Measurements from ENCODE around the gene FAM216B.
"Not testable (repeated sequence)": the region's sequence is repeated elsewhere in the genome, so short reads cannot be mapped to it uniquely, and the experiment has no call there.

The FAM216B gene

DNA sequence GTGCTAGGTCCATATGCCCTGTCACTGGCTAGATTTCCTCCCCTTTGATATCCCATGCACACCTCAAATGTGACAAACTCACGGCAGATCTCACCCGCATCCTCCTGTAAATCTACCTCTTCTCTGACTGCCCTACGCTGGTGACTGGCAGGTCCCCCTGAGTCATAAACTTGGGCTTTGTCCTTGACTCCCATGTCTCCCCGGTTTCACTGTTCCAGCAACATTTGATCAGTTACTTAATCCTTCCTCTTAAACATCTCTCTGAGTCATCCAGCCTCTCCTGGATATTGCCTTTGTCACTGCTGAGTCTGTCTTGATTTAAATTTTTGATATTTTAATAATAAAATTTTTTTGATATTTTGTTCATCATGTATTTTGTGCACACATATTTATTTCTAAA, 26.5 kb downstream of the FAM216B start:
- peaks cover 4% of the 10 kb centered on the region for H3K4me1 ChIP-seq (ENCODE audit: insufficient read depth, low read length)
- H3K27ac ChIP-seq (ENCODE audit: low read depth, low read length), result no peak overlapping the region
- no peaks in the 10 kb centered on the region for H3K36me3 ChIP-seq (ENCODE audit: insufficient read depth, low read length)
- H3K9ac ChIP-seq (ENCODE audit: low read length), result no peak overlapping the region
- H3K27me3 ChIP-seq (ENCODE audit: control insufficient read depth in 1 of 2, insufficient read depth in 2 of 2, low read length in 2 of 2), result no peaks in the 10 kb centered on the region
- no peaks in the 10 kb centered on the region for H3K9me3 ChIP-seq (ENCODE audit: low read length)
- no peak overlapping the region for H3K4me3 ChIP-seq (ENCODE audit: low read depth in 1 of 2, low read length in 2 of 2)

DNA sequence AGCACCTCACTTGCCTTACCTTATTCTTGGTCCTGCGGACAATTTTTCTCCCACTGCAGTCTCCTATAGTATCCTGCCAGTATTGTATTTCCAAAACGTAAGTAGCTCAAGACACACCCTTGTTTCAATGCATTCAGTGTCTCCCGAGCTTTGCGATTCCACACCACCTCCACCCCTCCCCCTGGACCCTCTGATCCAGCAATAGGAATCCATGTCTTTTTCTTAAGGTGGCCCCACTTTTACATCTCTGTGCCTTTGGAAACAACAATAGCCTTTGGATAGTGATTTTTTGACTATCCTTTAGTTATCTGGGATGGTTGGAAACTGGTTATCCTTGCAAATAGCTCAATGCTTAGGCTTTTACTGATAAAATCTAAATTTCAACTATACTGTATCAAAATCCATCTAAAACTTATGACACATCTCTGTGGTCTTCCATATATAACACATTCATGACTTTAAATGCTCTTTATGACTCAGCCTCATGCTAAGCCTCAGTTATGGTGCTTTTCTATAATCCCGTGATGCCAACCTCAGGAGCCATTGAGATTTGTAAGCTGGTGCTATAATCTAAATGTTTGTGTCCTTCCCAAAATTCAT, 27.1 kb downstream of the FAM216B start:
- H3K4me3 ChIP-seq (ENCODE audit: low read depth in 1 of 2, low read length in 2 of 2), result no peak overlapping the region
- H3K36me3 ChIP-seq (ENCODE audit: insufficient read depth, low read length), result no peaks in the 10 kb centered on the region
- no peak overlapping the region for H3K27ac ChIP-seq (ENCODE audit: low read depth, low read length)
- no peaks in the 10 kb centered on the region for H3K9me3 ChIP-seq (ENCODE audit: low read length)
- H3K9ac ChIP-seq (ENCODE audit: low read length), result no peak overlapping the region
- H3K4me1 ChIP-seq (ENCODE audit: insufficient read depth, low read length), result peaks cover 1% of the 10 kb centered on the region
- no peaks in the 10 kb centered on the region for H3K27me3 ChIP-seq (ENCODE audit: control insufficient read depth in 1 of 2, insufficient read depth in 2 of 2, low read length in 2 of 2)

DNA sequence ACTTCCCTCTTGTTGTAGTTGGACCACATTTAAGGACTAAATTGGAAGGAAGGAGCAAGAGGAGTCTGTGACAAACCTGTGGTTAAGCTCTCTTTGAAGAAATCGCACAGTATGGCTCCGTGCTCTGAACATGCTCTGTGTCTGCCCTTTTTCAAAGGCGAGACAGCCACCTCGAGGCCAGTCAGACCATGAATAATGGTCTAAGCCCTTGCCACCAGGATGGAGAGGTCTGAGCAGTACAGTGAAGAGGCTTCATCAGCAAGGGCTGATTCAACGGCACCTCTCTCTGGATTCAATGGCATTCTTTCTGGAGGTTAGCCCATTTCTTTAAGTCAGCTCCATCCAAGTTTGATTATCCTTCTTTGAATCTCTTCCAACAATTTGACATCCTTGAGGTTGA, 30.9 kb downstream of the FAM216B start:
- Histone ChIP-seq H3K9ac (ENCODE audit: low read length) (no peak overlapping the region), H3K4me3 (ENCODE audit: low read depth in 1 of 2, low read length in 2 of 2) (no peak overlapping the region), H3K27ac (ENCODE audit: low read depth, low read length) (no peak overlapping the region), H3K27me3 (ENCODE audit: control insufficient read depth in 1 of 2, insufficient read depth in 2 of 2, low read length in 2 of 2) (no peaks in the 10 kb centered on the region), H3K4me1 (ENCODE audit: insufficient read depth, low read length) (no peaks in the 10 kb centered on the region), H3K36me3 (ENCODE audit: insufficient read depth, low read length) (no peaks in the 10 kb centered on the region), H3K9me3 (ENCODE audit: low read length) (no peaks in the 10 kb centered on the region)

DNA sequence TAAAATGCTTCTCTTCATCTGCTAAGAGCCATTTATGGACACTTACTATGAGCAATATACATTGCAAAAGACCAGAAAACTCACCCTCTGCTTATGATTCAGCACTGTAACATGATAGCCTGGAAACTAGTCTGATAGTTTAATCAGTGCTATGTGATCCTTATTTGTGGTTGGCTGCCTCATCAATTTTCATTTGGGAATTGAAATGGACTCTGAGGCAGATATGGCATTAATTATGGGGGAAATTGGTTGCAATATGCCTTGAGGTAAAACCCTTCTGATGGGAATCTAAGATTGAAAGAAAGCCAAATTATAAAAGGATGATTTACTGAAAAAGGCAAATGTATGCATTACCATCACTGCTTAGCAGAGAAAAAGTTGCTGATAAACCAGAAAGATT, 33.5 kb downstream of the FAM216B start:
- Histone ChIP-seq H3K27ac (ENCODE audit: low read depth, low read length) (no peak overlapping the region), H3K36me3 (ENCODE audit: insufficient read depth, low read length) (no peaks in the 10 kb centered on the region), H3K27me3 (ENCODE audit: control insufficient read depth in 1 of 2, insufficient read depth in 2 of 2, low read length in 2 of 2) (no peaks in the 10 kb centered on the region), H3K9me3 (ENCODE audit: low read length) (no peaks in the 10 kb centered on the region), H3K4me1 (ENCODE audit: insufficient read depth, low read length) (no peaks in the 10 kb centered on the region), H3K9ac (ENCODE audit: low read length) (no peak overlapping the region), H3K4me3 (ENCODE audit: low read depth in 1 of 2, low read length in 2 of 2) (no peak overlapping the region)

DNA sequence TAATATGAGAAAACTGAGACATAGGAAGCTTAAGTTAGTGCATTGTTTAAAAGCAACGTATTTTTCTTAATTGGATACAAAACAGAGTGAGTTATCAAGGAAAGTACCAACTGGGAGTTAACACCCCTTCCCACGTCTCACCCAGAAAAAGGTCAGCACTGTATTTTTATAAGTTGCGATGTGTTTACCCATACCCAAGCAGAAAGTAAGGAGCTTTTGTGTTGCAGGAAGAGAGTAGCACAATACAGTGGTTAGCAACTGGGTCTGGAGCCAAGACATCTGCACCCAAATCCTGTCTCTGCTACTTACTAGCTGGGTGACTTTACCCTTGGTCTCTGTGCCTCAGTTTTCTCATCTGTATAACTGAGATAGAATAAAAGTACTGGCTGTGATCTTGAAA, 34.3 kb downstream of the FAM216B start:
- Histone ChIP-seq H3K9ac (ENCODE audit: low read length) (no peak overlapping the region), H3K36me3 (ENCODE audit: insufficient read depth, low read length) (no peaks in the 10 kb centered on the region), H3K4me1 (ENCODE audit: insufficient read depth, low read length) (peaks cover 7% of the 10 kb centered on the region), H3K4me3 (ENCODE audit: low read depth in 1 of 2, low read length in 2 of 2) (no peak overlapping the region), H3K27me3 (ENCODE audit: control insufficient read depth in 1 of 2, insufficient read depth in 2 of 2, low read length in 2 of 2) (no peaks in the 10 kb centered on the region), H3K27ac (ENCODE audit: low read depth, low read length) (no peak overlapping the region), H3K9me3 (ENCODE audit: low read length) (no peaks in the 10 kb centered on the region)

DNA sequence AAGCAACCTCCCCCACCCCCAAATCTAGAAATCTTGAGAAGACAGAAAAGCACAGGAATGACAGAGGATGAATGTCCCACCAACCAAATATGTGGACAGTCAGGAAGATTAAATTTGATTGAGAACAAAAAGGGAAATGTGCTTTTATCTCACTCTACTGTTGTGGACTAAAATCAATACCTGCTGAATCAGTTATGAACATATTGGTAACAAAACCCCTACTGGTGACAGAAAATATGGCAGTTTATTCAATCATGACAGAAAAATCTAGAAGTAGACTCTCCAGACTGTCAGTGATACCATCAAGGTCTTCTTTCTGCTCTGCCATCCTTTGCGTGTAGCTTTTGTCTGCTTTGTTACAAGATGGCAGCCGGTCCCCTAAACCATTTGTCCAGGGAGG, 35.2 kb downstream of the FAM216B start:
- no peaks in the 10 kb centered on the region for H3K9me3 ChIP-seq (ENCODE audit: low read length)
- H3K27ac ChIP-seq (ENCODE audit: low read depth, low read length), result no peak overlapping the region
- H3K4me1 ChIP-seq (ENCODE audit: insufficient read depth, low read length), result peaks cover 8% of the 10 kb centered on the region
- H3K9ac ChIP-seq (ENCODE audit: low read length), result no peak overlapping the region
- H3K36me3 ChIP-seq (ENCODE audit: insufficient read depth, low read length), result no peaks in the 10 kb centered on the region
- no peaks in the 10 kb centered on the region for H3K27me3 ChIP-seq (ENCODE audit: control insufficient read depth in 1 of 2, insufficient read depth in 2 of 2, low read length in 2 of 2)
- H3K4me3 ChIP-seq (ENCODE audit: low read depth in 1 of 2, low read length in 2 of 2), result no peak overlapping the region

DNA sequence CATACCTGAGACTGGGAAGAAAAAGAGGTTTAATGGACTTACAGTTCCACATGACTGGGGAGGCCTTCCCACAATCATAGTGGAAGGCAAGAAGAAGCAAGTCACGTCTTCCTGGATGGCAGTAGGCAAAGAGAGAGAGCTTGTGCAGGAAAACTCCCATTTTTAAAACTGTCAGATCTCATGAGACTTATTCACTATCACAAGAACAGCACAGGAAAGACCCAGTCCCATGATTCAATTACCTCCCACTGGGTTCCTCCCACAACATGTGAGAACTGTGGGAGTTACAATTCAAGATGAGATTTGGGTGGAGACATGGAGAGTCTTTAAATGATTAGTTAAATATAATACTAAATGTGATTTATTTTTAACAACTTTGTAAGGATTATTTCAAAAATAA, 38.3 kb downstream of the FAM216B start:
- not testable (repeated sequence) for H3K27me3 ChIP-seq (ENCODE audit: control insufficient read depth in 1 of 2, insufficient read depth in 2 of 2, low read length in 2 of 2); H3K4me1 ChIP-seq (ENCODE audit: insufficient read depth, low read length); H3K9ac ChIP-seq (ENCODE audit: low read length); H3K36me3 ChIP-seq (ENCODE audit: insufficient read depth, low read length); H3K27ac ChIP-seq (ENCODE audit: low read depth, low read length); H3K9me3 ChIP-seq (ENCODE audit: low read length); H3K4me3 ChIP-seq (ENCODE audit: low read depth in 1 of 2, low read length in 2 of 2)

DNA sequence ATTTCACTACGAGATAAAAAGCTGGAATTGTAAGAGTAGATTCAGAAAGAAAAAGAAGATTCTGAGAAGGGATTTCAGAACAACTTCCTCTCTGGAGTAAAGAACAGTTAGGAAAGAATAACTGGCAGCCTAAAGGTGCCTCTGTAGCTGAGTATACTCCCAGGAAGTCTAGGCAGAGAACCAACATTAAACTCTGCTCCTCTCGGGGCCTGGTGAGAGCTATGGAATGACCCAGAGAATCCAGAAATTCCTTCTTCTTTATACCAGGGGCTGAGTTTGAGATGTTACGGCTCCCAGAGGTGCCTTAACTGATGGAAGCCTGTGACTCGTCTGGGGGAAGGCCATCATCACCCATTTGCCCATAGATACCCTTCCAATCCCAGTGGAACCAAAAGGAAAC, 39.1 kb downstream of the FAM216B start:
- Histone ChIP-seq H3K9me3 (ENCODE audit: low read length) (no peaks in the 10 kb centered on the region), H3K4me3 (ENCODE audit: low read depth in 1 of 2, low read length in 2 of 2) (no peak overlapping the region), H3K4me1 (ENCODE audit: insufficient read depth, low read length) (peaks cover 8% of the 10 kb centered on the region), H3K36me3 (ENCODE audit: insufficient read depth, low read length) (no peaks in the 10 kb centered on the region), H3K27ac (ENCODE audit: low read depth, low read length) (peak overlapping the region; percentile 16), H3K27me3 (ENCODE audit: control insufficient read depth in 1 of 2, insufficient read depth in 2 of 2, low read length in 2 of 2) (no peaks in the 10 kb centered on the region), H3K9ac (ENCODE audit: low read length) (no peak overlapping the region)

DNA sequence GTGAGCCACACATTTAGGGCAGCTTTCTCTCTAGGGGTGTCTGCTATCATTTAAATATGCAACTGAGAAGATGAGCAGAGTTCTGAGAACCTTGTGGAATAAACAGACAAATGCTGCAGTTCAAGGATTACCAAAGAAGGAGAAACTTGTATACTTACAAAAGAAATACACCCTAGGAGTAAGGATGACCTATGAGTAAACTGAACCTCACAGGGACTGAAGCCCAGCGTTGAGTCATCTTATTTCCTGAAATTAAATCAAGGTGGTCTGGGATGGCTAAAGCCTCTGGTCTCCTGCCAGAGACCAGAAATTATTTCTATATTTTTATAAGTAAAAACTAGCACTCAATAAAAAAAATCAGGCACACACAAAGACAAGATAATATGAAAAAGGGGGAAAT, 40.1 kb downstream of the FAM216B start:
- peaks cover 8% of the 10 kb centered on the region for H3K4me1 ChIP-seq (ENCODE audit: insufficient read depth, low read length)
- no peaks in the 10 kb centered on the region for H3K27me3 ChIP-seq (ENCODE audit: control insufficient read depth in 1 of 2, insufficient read depth in 2 of 2, low read length in 2 of 2)
- H3K36me3 ChIP-seq (ENCODE audit: insufficient read depth, low read length), result no peaks in the 10 kb centered on the region
- H3K9ac ChIP-seq (ENCODE audit: low read length), result no peak overlapping the region
- no peak overlapping the region for H3K4me3 ChIP-seq (ENCODE audit: low read depth in 1 of 2, low read length in 2 of 2)
- H3K9me3 ChIP-seq (ENCODE audit: low read length), result no peaks in the 10 kb centered on the region
- no peak overlapping the region for H3K27ac ChIP-seq (ENCODE audit: low read depth, low read length)

DNA sequence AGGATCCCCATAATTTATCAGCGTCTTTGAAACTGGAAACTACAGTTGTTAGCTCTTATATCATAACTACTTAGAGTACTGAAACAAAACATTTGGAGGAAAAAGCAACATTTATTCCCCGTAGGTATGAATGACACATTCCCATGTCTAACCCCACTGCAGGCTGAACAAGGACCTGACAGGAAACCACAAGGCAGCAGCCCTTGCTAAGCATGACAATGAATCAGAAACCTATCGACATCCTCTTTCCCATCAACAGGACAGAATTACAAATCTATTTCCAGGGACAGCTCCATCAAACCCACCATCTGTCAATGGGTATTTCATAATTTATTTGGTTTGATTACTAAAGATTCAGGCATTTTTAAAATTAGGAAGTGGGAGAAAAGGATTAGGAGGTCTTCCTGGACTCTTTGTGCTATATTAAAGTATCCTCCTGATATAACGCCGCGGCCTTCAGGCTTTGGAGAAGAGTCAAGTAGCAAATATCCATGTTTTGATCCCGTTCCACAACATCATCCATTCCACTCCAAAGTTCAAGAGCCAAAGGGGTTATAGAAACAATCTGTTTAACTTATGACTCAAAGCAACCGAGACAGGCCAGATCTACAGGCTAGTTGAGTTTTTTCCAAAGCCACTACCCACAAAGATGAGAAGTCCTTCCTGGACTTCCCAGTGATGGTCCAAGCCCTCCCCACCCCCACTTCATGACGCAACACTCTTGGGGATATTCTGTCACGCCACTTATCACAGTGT, 51.1 kb downstream of the FAM216B start:
- no peak overlapping the region for H3K27ac ChIP-seq (ENCODE audit: low read depth, low read length)
- H3K4me3 ChIP-seq (ENCODE audit: low read depth in 1 of 2, low read length in 2 of 2), result no peak overlapping the region
- no peaks in the 10 kb centered on the region for H3K27me3 ChIP-seq (ENCODE audit: control insufficient read depth in 1 of 2, insufficient read depth in 2 of 2, low read length in 2 of 2)
- no peak overlapping the region for H3K9ac ChIP-seq (ENCODE audit: low read length)
- no peaks in the 10 kb centered on the region for H3K36me3 ChIP-seq (ENCODE audit: insufficient read depth, low read length)
- peaks cover 7% of the 10 kb centered on the region for H3K4me1 ChIP-seq (ENCODE audit: insufficient read depth, low read length)
- H3K9me3 ChIP-seq (ENCODE audit: low read length), result no peaks in the 10 kb centered on the region

DNA sequence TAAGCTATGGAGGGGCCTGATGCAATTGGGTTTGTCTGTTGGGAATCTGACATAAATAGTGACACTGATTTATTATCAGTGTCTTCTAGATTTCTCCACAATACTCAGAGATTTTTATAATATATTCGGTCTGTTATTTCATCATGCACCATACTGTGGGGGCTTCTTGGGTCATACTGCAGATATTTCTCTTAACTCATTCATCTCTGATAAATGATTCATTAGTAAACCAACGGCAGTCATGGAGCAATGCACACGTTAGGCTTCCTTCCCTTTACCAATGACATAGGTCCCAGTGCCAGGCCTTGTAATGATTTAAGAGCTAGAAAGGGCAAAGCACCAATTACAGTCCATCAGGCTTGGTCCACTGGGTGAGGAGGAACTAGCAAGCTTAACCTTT, 53.6 kb downstream of the FAM216B start:
- no peaks in the 10 kb centered on the region for H3K9me3 ChIP-seq (ENCODE audit: low read length)
- no peak overlapping the region for H3K4me3 ChIP-seq (ENCODE audit: low read depth in 1 of 2, low read length in 2 of 2)
- H3K4me1 ChIP-seq (ENCODE audit: insufficient read depth, low read length), result peaks cover 7% of the 10 kb centered on the region

More for the DNA sequence above, 53.6 kb downstream of the FAM216B start:
- no peak overlapping the region for H3K27ac ChIP-seq (ENCODE audit: low read depth, low read length)
- H3K9ac ChIP-seq (ENCODE audit: low read length), result no peak overlapping the region
- H3K27me3 ChIP-seq (ENCODE audit: control insufficient read depth in 1 of 2, insufficient read depth in 2 of 2, low read length in 2 of 2), result no peaks in the 10 kb centered on the region
- H3K36me3 ChIP-seq (ENCODE audit: insufficient read depth, low read length), result no peaks in the 10 kb centered on the region
